ENCODE results near the gene TRAPPC10. TPM values are rescaled to one million over a fixed set of nuclear protein-coding genes. Genes with fewer than 3 reads are reported as not detected.

The TRAPPC10 gene
- total and polyA plus RNA-seq, 10 of the 15 experiments (the other 5 are each of a cell fraction or from before 2014, with no cell fraction given) = 1.1 to 39.6 (median 28.2) TPM

GRCh38 chr21:44011579-44012473, at the start of gene TRAPPC10 (continued):
- TF ChIP-seq SKIL (IDR thresholded peaks at IDR 0.05; ENCODE audit: low read depth, poor library complexity, severe bottlenecking) (no peak), CREM (IDR thresholded peaks at IDR 0.05; ENCODE audit: low read depth) (peak; percentile 95), NFXL1 (IDR thresholded peaks at IDR 0.05; ENCODE audit: borderline replicate concordance) (no peak), SUPT20H (IDR thresholded peaks at IDR 0.05; ENCODE audit: borderline replicate concordance, control insufficient read depth, low read depth, low read length) (no peak), NR2F1 (conservative IDR thresholded peaks at IDR 0.05) (no peak), CEBPZ (IDR thresholded peaks at IDR 0.05; ENCODE audit: low read depth, low read length) (no peak), PML (IDR thresholded peaks at IDR 0.05; ENCODE audit: low read length) (no peak), IKZF2 (IDR thresholded peaks at IDR 0.05) (no peak), TCF12 (IDR thresholded peaks at IDR 0.05; ENCODE audit: low read depth, low read length) (peak; percentile 52; the same call in 1 of the 2 replicates), RFX5 (IDR thresholded peaks at IDR 0.05; ENCODE audit: low read depth, low read length) (no peak), ZNF592 (IDR thresholded peaks at IDR 0.05) (0 out of 2 replicates have a peak, but pooled peaks have one; percentile 54), ZNF217 (IDR thresholded peaks at IDR 0.05) (no peak), JUND (IDR thresholded peaks at IDR 0.05; ENCODE audit: low read depth, low read length) (no peak), MAX (IDR thresholded peaks at IDR 0.05; ENCODE audit: low read depth, low read length) (no peak), BRCA1 (IDR thresholded peaks at IDR 0.05; ENCODE audit: low read depth, low read length) (no peak), HDGF (IDR thresholded peaks at IDR 0.05) (no peak), HDAC2 (IDR thresholded peaks at IDR 0.05) (no peak)

All from GM12878 (cell line).